SKM-1 (cell line): Measurements from ENCODE around the gene PDE6A.
"Not testable (repeated sequence)": the region's sequence is repeated elsewhere in the genome, so short reads cannot be mapped to it uniquely, and the experiment has no call there.

Experiments used
- DNase-seq: peaks from one replicate; lab custom pipeline; 2025; ENCODE audit not compliant: unreplicated experiment; lab: John Stamatoyannopoulos, UW

Gene PDE6A

GRCh38 chr5:149953436-149954121 is 9.0 kb upstream of the PDE6A start:
- DNase-seq, result no peak

DNA sequence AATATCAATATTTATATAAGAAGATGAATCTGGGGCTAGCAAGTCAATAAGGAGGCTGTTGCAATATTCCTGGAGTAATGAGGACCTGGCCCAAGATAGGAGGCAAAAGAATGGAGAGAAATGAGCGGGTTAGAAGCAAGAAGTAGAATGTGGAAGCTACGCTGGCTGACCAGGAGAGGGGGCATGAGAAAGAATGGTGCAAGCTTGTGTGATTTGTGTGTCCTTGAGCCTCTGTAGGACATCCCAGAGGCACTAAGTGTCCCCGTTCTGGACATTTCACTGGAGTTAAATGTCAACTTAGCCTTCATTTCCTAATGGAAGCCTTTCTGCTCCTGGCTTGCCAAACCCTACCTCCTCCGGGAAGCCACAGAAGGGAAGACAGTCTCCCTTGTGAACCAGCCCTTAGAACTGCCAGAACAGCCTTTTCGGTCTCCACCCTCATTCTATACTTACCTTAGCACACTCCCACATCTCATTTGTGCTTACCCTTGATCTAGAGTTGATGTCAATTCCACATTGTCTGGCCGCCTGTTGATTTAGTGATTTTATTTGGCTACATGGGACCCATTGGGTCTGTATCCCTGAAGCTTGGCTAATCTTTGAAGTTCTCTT is 6.7 kb upstream of the PDE6A start:
- no peak for DNase-seq

DNA sequence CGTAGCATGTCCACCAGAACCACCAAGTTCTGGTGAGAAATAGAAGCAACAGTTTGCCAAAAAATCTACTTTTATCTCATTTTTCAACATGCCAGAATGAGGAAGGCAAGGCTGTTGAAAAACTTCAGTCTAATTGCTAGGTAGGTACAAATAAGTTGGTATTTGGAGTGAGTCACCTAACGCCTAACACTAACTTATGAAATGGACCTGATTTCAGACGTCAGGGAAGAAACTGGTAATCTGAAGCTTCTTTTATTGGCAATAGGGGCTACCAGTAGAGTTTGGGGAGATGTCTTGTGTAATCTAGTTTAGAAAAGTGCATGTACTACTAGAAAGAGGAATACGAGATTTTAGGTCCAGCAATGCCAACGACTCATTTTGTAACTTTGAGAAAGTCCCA is 4.4 kb upstream of the PDE6A start:
- DNase-seq, result no peak

GRCh38 chr5:149946118-149946517 is 1.5 kb upstream of the PDE6A start:
- DNase-seq, result no peak

DNA sequence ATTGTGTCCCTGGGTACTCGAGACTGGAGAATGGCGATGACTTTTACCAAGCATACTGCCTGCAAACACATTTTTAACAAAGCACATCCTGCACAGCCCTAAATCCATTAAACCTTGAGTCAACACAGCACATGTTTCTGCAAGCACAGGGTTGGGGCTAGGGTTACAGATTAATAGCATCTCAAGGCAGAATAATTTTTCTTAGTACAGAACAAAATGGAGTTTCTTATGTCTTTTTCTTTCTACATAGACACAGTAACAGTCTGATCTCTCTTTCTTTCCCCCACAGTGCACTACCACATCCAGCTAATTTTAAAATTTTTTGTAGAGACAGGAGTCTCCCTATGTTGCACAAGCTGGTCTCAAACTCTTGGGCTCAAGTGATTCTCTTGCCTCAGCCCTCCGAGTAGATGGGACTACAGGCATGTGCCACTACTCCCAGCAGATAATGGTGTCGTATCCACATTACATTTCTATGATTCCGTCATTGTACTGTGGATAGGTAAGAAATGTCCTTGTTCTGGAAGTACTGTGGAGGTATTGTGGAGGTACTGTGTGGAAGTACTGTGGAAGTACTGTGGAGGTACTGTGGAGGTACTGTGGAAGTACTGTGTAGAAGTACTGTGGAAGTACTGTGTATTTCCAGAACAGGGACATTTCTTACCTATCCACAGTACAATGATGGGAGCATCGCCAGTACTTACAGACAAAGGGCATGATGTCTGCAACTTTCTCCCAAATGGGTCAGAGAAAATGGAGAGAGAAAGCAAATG is 1.2 kb downstream of the PDE6A start:
- DNase-seq, result not testable (repeated sequence)

DNA sequence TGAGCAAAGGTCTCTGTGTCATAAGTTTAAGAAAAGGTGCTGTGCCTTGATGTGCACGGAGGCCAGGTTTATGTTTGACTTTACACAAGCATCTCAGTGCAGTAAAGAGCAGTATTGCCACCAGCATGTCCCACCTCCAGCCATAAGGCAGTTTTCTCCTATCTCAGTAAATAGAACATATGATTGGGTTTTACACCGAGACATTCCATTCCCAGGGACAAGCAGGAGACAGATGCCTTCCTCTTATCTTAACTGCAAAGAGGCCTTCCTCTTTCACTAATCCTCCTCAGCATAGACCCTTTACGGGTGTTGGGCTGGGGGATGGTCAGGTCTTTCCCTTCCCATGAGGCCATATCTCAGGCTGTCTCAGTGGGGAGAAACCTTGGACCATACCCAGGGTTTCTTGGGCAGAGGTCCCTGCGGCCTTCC is 1.8 kb downstream of the PDE6A start:
- DNase-seq, result not testable (repeated sequence)

- no peak for DNase-seq
Observed at GRCh38 chr5:149942199-149942598, 2.4 kb downstream of the PDE6A start.

DNA sequence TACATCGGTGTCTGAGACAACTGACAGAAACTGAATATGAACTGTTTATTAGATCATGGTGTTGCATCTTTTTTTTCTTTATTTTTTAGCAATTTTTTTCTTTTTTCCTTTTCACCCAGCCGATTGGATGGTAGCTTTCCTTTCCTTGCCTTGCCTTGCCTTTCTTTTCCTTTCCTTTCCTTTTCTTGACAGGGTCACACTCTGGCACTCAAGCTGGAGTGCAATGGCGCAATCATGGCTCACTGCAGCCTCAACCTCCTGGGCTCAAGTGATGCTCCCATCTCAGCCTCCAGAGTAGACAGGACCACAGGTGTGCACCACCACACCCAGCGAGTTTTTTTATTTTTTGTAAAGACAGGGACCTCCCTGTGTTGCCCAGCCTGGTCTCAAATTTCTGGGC is 2.8 kb downstream of the PDE6A start:
- DNase-seq, result no peak

- no peak for DNase-seq
Observed at GRCh38 chr5:149940941-149941644, 3.5 kb downstream of the PDE6A start.

DNA sequence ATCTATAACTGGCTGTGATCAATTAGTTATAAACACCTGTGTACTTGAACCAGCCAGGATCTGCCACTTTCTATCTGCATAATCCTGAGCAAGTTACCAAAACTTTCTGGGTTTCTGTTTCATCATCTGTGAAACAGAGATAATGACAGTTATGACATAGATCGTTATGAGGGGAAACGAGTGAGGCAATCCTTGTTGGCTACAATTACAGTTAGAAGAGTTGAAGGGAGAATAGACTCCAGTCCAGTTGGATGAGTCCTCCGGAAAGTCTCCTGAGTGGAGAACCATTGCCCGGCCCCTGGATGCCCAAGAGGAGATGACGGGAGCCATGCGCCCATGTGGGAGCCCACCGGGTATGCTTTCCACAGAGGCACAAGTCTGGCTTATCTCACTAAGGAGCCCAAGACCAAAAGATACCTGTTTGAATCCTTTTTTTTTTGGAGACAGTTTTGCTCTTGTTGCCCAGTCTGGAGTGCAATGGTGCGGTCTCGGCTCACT is 4.5 kb downstream of the PDE6A start:
- peak; percentile 71 for DNase-seq

GRCh38 chr5:149939546-149939945 is 5.0 kb downstream of the PDE6A start:
- DNase-seq, result no peak

GRCh38 chr5:149938791-149939358 is 5.7 kb downstream of the PDE6A start:
- peak; percentile 58 for DNase-seq

GRCh38 chr5:149938279-149938678 is 6.3 kb downstream of the PDE6A start:
- DNase-seq, result no peak

- DNase-seq, result no peak
Observed at GRCh38 chr5:149937610-149938009, 7.0 kb downstream of the PDE6A start.

DNA sequence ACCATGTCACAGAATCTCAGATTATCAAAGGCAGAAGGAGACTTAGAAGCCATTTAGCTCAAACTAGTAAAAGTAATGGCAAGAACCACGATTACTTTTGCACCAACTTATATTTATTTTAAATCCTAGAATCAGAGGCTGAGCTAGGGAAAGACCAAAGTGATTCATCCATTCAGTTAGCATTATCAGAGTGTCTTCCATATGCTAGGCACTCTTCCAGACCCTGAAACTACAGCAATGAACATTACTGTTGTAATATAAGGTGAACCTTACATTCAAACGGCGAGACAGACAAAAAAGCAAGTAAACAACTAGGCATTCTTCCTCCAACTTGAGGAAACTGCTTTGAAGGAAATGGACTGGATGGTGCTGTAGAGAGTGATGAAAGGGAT is 7.9 kb downstream of the PDE6A start:
- DNase-seq, result no peak

DNA sequence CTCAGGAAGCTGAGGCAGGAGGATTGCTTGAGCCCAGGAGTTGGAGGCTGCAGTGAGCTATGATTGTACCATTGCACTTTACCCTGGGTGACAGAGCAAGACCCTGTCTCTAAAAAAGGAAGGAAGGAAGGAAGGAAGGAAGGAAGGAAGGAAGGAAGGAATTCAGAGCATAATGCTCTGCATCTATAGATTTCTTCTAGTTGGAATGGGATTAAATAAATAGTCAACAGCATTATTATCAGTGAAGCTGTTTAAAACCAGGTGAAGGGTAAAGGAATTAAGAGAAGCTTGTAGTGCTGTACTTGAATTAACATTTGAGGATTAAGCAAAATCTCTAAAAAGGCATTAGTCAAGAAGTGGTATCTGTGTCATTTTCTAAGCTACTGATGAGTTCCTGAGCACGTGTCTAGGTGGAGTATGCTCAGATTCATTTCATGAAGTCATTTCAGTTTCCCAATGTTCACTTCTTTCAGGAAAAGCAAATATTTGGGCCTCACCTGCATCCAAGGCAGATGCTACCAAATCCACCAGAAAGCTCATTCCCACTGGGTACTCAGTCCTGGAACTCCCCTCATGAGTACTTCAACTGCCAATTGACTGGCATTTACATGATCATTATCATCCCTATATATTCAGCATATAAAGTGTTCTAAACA is 8.4 kb downstream of the PDE6A start:
- no peak for DNase-seq

DNA sequence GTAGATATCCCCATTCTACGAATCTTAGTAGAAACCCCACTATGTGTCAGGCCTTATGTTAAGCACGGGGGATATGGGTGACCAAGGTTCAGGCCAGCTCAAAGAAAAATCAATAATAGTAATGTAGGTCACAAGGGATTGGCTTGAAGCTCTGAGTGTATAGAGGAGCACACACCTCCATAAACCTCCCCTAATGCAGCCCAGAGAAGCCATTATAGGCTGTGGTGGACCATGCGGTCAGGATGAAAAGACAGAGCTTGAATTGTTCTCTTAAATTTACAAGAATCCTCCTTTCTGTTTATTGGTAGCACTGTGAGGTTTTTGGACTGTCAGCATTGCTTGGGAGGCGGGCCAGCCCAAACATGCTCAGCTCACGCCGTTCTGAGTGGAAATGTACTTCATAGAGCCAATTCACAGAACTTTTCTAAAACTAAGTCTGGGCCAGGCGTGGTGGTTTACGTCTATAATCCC is 9.1 kb downstream of the PDE6A start:
- DNase-seq, result no peak

- no peak for DNase-seq
Observed at GRCh38 chr5:149932445-149933350, 11.9 kb downstream of the PDE6A start.

GRCh38 chr5:149931992-149932436 is 12.6 kb downstream of the PDE6A start:
- no peak for DNase-seq
